HG03439 (cell line): ENCODE results near the gene ZSWIM5.

Source experiments
- ATAC-seq: cut with Tn5 transposase; IDR thresholded peaks from one replicate; pipeline ENCODE4 v1.9.1; 2021; ENCODE audit warnings: mild to moderate bottlenecking, moderate library complexity; ENCODE audit not compliant: unreplicated experiment

Gene ZSWIM5

DNA sequence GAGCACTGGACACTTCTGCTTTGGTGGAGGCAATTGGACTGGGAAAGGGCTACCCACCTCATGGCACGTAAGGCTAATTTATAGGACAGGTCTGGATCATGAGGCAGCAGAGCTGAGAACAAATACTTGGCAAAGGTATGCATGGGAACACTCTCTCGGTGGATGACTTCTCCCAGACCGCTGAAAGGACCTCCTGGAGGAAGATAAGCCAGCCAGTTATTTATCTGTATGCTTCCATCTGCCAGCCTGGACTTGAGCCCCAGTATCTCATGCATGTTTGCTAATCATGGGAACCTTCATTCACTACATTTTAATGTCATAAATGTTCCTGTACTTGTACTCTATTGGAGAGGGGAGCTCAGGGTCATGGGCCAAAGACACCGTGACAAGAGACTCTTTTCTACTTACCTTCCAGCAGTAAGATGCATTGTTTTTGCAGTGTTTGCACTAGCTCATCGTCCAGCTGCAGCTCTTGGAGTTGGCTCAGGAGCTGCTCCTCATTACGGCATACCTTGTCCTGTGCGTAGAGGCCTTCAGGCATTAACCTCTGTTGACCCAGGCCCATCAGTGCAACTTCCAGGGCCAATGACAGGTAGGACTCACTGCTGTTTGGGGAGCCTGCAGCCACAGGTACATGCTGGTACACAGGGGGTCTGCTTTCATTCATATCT lies 170.6 kb downstream of the ZSWIM5 start:
- no peak for ATAC-seq

DNA sequence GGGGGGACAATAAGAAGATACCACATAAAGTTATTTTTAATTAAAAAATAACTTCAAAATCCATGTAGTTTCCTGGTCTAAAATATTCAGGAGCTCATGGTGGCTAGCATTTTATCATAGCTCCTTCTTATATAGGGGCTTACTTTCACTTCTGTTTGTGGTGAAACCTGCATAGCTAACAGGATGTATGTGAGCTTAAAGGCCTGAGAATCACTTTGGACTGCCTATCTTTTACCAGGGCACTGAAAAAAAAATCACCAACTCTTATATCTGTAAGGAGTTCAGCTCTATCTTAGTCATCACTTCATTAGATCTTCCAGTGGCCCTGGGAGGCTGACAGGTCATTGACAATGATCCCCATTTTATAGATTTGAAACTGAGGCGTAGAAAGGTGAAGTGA lies 173.0 kb downstream of the ZSWIM5 start:
- ATAC-seq = no peak

DNA sequence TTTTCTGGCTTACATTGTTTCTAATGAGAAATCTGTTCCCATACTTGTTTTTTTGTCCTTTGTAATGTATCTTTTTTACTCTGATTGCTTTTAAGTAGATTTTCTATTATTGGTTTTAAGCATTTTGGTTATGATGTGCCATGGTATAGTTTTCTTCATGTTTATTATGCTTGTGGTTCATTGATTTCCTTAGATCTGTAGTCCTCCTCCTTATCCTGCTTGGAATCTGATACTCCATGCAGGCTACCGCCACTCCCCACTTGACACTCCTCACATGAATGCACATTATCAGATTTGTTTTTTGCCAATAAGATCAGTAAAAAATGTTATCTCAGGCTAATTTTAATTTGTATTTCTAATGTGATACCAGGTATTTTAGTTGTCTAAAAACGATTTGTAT lies 173.6 kb downstream of the ZSWIM5 start:
- ATAC-seq = no peak

DNA sequence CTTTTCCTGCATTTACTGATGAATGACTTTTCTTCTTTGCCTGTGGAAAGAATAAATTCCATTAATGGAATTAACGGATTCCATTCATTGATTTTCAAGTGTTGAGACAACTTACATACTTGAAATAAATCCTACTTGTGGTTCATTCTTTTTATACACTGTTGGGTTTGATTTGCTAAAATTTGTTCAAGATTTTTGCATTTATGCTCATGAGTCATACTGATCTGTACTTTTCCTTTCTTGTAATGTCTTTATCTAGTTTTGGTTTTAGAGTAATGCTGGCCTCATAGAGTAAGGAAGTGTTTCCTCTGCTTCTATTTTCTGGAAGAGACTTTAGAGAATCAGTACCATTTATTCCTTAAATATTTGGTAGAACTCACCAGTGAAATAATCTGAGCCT lies 180.0 kb downstream of the ZSWIM5 start:
- ATAC-seq = no peak

DNA sequence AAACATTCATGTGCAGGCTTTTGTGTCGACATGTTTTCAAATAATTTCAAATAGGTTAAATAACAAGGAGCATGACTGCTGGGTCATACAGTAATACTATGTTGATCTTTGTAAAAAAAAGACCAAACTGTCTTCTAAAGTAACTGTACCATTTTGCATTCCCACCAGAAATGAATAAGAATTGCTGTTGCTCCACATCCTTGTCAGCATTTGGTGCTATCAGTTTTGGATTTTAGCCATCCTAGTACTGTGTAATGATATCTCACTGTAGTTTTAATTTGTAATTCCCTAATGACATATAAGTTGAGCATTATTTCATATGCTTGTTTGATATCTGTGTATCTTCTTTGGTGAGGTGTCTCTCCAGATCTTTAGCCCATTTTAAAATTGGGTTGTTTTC lies 182.7 kb downstream of the ZSWIM5 start:
- ATAC-seq = no peak

DNA sequence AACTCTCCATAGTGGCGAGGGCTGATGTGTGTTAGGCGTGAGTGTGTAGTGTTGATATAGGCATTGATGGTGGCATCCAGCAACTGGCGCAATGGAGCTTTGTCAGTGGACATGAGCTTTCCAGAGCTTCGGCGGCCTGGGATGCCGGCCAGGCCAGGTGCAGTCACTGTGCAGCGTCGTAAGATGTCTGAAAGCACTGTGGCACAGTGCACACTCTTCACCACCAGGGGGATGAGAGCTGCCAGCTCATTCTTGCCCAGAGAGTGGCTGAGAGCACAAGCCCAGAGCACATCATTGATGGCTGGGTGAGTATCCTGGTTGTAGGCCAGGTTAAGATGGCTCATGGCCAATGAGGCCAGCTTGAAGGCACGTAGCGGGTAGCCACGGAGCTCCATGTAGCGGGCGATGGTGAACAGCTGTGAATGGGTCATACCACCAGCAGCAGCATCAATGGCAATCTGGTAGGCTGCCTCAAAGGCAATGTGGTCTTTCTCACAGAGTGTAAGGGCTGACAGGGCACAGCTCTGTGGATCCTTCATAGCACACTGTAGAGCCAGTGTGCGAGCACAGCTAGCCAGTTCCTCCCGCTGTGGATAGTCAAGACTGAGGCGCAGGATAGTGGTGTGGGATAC lies 187.7 kb downstream of the ZSWIM5 start:
- ATAC-seq = no peak

DNA sequence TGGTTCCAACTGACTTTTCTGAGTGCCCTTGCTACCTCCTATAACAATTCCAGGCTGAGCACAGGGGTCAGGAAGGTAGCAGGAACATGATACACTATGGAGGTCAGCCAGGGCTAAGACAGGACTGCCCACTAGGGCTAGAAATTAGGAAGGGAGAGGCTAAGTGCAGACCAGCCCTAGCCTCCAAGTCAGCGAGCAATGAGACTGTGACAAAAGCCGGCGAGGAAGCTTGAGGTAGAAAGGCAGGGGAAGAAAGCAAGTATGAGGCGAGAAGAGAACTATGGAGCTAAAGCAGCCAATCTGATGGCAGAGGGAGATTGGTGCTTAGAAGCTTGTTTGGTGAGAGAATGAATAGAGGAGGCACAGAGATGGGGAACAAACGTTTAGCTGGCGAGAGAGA lies 189.6 kb downstream of the ZSWIM5 start:
- ATAC-seq = no peak

DNA sequence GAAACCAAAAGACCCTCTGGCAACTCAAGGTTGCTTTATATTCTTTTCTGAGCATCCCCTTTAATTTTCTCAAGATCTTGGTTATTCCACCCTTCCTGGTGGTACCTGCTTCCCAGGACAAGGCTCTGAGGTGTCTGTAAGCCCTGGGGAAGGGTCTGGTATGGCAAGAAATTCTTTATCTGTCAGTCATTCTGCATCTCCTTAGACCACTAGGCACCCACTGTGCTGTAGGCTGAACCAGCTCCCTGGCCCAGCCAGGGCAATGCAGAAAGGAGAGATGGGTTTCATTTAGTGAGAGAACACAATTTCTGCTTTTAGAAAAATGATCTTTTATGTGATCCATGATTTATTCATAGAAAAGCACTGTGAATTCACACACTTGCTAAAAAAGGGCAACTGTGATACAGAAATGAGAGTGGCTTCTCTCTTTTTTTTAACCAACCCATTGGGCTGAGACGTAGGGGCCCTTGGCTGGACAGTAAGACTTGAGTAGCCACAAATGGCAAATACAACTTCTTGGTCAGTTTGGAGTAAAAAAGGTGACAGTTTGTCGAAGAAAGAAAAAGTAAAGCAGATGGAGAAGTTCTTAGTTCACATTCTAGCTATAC lies 190.2 kb downstream of the ZSWIM5 start:
- no peak for ATAC-seq

DNA sequence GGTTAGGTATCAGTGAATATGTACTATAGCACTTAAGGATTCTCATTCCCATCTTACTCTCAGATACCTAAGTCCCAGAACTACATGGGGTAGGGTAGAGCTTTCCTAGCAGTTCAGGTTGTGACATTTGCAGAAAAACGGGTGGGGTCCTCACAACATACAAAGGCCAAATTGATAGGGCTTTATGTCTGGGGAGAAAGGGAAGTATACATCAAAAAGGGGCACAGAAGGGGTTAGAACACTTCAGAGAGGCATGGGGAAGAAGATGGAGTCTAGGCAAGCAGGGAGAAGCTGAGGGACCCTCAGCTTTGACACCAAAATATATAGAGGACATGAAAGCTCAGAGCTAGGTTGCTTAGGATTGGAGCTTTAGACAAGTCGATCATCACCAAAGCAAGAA lies 190.7 kb downstream of the ZSWIM5 start:
- ATAC-seq = no peak

DNA sequence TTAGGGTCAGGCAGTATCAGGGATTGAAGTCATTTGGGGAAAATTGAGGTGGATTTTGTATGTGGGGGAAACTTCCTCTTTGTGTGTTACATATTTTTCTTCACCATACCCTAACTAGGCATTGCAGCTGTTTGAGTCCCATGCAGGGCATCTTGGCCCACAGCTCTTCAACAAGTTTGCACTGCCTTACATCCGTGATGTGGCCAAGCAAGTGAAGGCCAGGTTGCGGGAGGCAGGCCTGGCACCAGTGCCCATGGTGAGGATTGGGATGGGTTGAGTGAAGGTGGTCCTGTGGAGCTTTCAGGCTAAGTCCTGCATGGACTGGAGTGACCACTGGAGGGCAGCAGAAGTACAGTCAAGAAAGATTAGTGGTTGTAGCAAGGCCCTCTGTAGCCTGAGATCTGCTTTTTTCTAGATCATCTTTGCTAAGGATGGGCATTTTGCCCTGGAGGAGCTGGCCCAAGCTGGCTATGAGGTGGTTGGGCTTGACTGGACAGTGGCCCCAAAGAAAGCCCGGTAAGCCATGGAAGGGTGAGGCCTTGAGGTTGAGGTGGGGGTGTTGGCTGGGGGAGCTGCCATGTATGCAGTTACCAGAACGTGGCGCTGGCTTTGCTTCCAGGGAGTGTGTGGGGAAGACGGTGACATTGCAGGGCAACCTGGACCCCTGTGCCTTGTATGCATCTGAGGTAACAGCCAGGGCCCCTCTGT lies 191.9 kb downstream of the ZSWIM5 start:
- ATAC-seq = no peak

DNA sequence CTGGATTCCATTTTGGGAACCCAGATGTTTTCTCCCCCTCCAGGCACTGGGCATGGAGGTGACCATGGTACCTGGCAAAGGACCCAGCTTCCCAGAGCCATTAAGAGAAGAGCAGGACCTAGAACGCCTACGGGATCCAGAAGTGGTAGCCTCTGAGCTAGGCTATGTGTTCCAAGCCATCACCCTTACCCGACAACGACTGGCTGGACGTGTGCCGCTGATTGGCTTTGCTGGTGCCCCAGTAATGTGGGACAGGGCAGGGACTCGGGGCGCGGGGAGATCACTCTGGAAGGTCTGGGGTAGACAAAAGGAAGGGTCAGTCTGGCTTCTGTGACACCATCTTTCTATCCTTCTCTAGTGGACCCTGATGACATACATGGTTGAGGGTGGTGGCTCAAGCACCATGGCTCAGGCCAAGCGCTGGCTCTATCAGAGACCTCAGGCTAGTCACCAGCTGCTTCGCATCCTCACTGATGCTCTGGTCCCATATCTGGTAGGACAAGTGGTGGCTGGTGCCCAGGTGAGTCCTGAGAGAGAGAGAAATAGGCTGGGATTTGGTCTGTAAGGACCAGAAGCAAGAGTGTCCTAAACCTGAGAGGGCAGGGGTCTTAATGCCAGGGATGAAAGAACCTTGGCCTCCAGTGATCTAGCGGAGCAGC lies 192.7 kb downstream of the ZSWIM5 start:
- no peak for ATAC-seq

DNA sequence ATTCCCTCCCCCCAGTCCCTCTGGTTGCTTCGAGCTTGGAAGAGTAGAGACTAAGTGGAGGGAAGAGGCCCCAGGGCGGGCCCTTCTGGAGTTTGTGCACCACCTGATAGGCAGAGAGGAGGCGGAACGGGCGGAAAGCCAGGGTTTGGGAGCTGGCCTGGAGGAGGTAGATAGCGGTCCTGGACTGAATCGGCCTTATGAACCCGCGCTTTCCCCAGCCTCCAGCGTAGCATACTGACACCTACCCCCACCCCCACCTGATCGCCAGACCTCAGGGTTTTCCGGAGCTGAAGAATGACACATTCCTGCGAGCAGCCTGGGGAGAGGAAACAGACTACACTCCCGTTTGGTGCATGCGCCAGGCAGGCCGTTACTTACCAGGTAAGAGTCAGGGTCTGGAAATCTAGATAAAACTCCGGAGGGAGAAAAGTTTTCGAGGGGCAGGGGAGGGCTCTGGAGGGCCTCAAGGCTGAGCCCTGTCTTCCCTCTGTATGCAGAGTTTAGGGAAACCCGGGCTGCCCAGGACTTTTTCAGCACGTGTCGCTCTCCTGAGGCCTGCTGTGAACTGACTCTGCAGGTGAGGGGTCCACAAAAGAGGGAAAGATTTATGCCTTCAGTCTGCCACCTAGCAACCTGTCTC lies 193.6 kb downstream of the ZSWIM5 start:
- ATAC-seq = no peak

DNA sequence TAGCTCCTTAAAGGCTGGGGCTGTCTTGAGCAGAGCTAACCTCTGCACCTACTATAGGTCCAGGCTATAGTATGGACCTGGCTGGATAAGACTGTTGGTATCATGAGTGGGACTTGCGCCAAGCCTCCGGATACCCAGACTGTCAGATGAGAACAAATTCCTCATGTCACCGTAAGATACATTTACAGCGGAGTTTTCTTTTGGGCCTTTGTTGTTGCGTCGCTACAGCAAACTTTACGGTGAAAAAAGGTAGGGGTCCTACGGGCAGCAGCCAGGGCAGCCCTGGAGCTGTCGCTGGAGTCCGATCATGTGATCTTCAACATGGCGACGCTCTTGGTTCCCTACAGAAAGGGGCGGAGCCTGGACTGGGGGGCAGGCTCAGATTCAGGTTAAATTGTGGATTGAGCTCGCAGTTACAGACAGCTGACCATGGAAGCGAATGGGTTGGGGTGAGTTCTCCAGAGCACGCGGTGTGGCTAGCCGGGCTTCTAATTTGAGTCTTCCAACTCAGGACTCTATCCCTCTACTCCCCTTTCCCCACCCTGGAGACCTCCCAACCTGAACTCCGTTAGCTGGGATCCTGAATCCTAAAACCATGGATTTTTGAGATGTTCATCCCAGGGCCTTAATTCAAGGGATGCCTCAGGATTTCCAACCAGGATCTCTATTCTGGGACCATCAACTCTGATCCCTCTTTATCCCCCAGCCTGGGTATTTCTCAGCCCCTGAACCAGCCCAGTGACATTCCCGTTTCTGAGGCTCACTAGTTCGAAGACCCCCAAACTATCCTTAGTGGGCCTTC lies 194.4 kb downstream of the ZSWIM5 start, which contains the start of gene UROD:
Gene UROD (plus strand): TSS at position 418 of the 802 bp plus-strand sequence. CDS start 12 bp downstream, at position 430.
- ATAC-seq = peak; percentile 63

DNA sequence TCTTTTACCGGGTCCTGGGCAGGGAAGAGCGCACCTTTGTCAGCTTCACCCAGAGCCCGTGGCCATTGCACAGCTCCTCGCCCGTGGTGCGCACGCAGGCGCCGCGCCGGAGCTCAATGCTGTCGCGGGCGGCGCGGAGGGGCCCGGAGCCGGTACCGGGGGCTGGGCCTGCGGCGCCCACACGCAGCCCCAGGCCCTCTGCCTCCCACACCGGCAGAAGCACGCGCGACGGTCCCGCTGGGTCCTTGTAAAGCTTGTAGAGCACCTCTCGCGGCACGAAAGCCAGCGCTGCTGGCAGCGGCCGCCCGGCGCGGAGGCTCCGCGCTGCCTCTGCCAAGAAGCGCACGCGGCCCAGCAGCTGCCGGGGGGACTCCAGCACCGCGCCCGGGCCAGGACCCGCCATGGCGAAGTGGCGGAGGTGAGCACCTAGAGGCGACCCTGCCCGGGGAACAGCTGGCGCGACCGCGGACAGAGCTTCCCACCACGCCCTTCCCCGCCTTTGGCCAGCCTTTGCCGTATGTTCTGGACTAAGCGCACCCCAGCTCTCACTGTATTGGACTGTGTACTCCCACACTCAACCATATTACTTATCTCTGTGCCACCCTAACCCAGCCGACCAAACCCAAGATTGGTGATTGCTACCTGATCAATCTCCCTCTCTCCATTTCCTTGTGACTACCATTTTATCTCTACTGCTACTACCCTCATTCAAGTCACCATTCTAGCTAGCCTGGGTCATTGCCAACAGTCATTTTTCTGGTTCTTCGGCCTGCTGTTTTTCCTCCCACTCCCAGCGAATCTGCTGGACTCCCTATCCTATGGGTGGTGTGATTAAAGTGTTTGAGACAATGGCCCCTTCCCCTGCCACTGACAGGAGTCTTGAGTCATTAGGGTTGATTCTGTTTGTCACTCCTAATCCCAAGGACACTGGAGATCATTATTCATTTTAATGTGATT lies 195.3 kb downstream of the ZSWIM5 start, which contains the start of gene HECTD3:
Gene HECTD3 (minus strand): TSS at position 470 of the 957 bp plus-strand sequence. CDS start 67 bp downstream, at position 403.
- peak; percentile 62 for ATAC-seq

DNA sequence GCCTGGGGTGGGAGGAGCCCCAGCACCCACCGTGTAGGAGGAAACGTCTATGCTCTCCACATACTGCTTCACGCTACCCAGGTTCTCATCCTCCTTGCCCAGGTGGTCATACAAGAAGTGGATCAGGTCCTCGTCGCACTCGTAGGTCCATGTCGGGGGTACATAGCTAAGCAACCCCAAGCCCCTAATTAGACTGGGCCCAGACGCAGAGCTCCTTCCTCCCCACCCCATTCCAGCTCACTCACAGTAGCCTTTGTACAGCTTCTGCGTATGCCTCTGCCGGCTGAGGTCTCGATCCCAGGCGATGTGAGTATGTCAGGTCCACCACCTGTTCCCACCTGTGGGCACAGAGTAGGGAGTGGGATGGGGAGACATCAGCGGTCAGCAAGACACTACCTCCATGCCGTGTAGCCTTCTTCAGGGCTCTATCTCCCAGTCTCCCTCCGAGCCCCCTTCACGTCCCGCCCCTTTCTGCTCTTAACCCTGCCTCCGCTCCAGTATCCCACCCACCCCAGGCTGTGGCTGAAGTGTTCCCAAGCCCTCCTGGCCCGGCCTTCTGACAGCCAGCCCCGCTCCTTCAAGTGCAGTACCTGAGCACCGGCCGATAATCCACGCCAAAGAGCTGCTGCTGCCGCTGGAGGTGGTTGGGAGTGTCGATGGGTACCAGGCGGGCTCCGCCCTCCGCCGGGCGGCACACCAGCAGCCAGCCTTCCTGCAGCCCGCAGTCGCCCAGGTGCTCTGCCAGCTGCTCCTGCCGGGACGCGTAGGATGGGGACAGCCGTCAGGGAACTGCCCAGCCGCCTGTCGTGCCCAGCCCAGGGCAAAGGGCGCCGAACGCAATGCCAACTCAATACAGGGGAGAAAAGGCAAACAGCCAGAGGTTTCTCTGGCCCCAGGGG lies 196.2 kb downstream of the ZSWIM5 start:
- no peak for ATAC-seq

DNA sequence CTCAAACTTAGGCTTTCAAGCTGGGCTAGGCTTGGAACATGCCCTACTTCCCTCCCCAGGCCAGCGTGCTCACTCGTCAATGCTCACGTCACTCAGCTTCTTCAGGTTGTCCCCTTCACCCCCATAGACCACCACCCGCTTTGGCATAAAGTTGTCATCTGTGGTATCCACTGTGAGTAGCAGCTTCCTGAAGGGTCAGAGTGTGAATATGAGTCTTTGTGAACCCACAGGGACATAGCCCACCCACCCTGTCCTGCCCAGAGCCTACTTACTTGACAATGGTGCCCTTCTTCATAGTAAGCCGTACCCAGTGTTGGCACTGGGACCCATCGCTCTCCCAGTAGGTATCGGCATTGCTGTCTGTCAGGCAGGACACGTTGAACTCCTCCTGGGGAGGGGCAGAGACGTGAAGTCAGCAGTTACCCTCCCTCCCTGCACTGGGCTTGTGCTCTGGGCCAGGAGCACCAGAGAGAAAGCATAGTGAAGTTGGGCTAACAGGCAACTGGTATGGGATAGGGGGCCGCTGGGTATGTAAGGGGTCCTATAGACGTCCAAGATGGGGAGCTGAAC lies 197.0 kb downstream of the ZSWIM5 start:
- ATAC-seq = no peak

DNA sequence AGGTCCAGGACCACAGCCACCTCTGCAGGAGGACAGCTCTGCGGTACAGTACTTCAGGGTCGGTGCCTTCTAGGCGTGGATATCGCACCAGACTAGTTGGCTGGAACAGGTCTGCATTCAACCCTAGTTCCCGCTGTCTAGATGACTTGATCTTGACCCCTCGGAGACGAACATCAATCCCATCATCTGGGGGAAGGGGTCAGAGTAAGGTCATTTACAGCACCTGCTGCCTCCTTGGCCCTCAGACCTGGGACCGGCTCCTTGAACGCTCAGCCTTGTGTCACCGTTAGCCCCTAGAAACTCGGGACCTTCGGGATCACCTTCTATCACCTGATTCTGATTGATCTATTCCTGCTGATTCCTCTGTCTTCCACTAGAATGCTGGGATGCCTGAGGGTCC lies 197.9 kb downstream of the ZSWIM5 start:
- no peak for ATAC-seq
